PFSK-1 (cell line): ENCODE results near the gene EXOSC5.

Experiments
- FOXP2 ChIP-seq: optimal IDR thresholded peaks from 2 replicates; pipeline ENCODE3; 2011; ENCODE audit warnings: borderline replicate concordance, control low read depth, inconsistent platforms; ENCODE audit not compliant: insufficient read depth; ENCODE audit errors: extremely low read length, extremely low read depth
- POLR2AphosphoS5 ChIP-seq: IDR thresholded peaks from 2 replicates; pipeline ENCODE4 v1.6.1; 2012; ENCODE audit warnings: low read depth, mild to moderate bottlenecking, control low read depth, low read length, moderate library complexity
- REST ChIP-seq, 2 experiments: IDR thresholded peaks; 2 replicates each; pipeline versions ENCODE4 v1.6.1 to v1.8.0; 2011 to 2012; ENCODE audit warnings: low read depth in 2 of 2, low read length in 2 of 2, control low read depth in 1 of 2, inconsistent platforms in 1 of 2, mild to moderate bottlenecking in 1 of 2, moderate library complexity in 1 of 2; ENCODE audit not compliant: insufficient read depth in 1 of 2
- SIN3A ChIP-seq: IDR thresholded peaks from 2 replicates; pipeline ENCODE4 v1.6.1; 2012; ENCODE audit warnings: mild to moderate bottlenecking, low read length, moderate library complexity, borderline replicate concordance; ENCODE audit not compliant: insufficient read depth
- TAF1 ChIP-seq: IDR thresholded peaks from 2 replicates; pipeline ENCODE4 v1.6.1; 2012; ENCODE audit warnings: low read length, control low read depth, borderline replicate concordance; ENCODE audit not compliant: insufficient read depth

EXOSC5 gene

GRCh38 chr19:41399525-41399924 lies 2.4 kb upstream of the EXOSC5 start:
- TF ChIP-seq TAF1 (no peak), POLR2AphosphoS5 (no peak), FOXP2 (no peak), SIN3A (no peak), REST (IDR thresholded peaks at IDR 0.05; ENCODE audit: insufficient read depth in 1 of 2, low read depth in 2 of 2, low read length in 2 of 2) (no peak)

GRCh38 chr19:41399091-41399490 lies 1.9 kb upstream of the EXOSC5 start:
- TF ChIP-seq POLR2AphosphoS5: no peak
- no peak for TF ChIP-seq REST (IDR thresholded peaks at IDR 0.05; ENCODE audit: insufficient read depth in 1 of 2, low read depth in 2 of 2, low read length in 2 of 2)
- TF ChIP-seq TAF1: no peak
- TF ChIP-seq FOXP2: no peak
- TF ChIP-seq SIN3A: no peak

- TF ChIP-seq REST (IDR thresholded peaks at IDR 0.05; ENCODE audit: insufficient read depth in 1 of 2, low read depth in 2 of 2, low read length in 2 of 2) (no peak), FOXP2 (no peak), SIN3A (no peak), POLR2AphosphoS5 (no peak), TAF1 (no peak)
Observed at GRCh38 chr19:41398598-41398997, 1.4 kb upstream of the EXOSC5 start.

GRCh38 chr19:41398050-41398418 lies 875 bp upstream of the EXOSC5 start:
- TF ChIP-seq TAF1: no peak
- TF ChIP-seq SIN3A: no peak
- no peak for TF ChIP-seq POLR2AphosphoS5
- TF ChIP-seq REST (IDR thresholded peaks at IDR 0.05; ENCODE audit: insufficient read depth in 1 of 2, low read depth in 2 of 2, low read length in 2 of 2): no peak
- TF ChIP-seq FOXP2: no peak

GRCh38 chr19:41395355-41395754 lies 1.8 kb downstream of the EXOSC5 start:
- TF ChIP-seq SIN3A (no peak), TAF1 (no peak), REST (IDR thresholded peaks at IDR 0.05; ENCODE audit: insufficient read depth in 1 of 2, low read depth in 2 of 2, low read length in 2 of 2) (no peak), POLR2AphosphoS5 (no peak), FOXP2 (no peak)
